GM19372 (cell line): ENCODE measurements around the gene IQCF5.
"Not testable (repeated sequence)": the region's sequence is repeated elsewhere in the genome, so short reads cannot be mapped to it uniquely, and the experiment has no call there.

Experiments used
- ATAC-seq: cut with Tn5 transposase; IDR thresholded peaks from one replicate; pipeline ENCODE4 v1.9.1; 2021; ENCODE audit warnings: mild to moderate bottlenecking, low read depth, moderate library complexity; ENCODE audit not compliant: unreplicated experiment

IQCF5 gene

GRCh38 chr3:51873253-51873766 lies 2.1 kb downstream of the IQCF5 start:
- ATAC-seq, result no peak

GRCh38 chr3:51869304-51869703 lies 6.1 kb downstream of the IQCF5 start:
- no peak for ATAC-seq

- ATAC-seq, result not testable (repeated sequence)
Measured at GRCh38 chr3:51868896-51869295, 6.5 kb downstream of the IQCF5 start.

- no peak for ATAC-seq
Measured at GRCh38 chr3:51862886-51863285, 12.5 kb downstream of the IQCF5 start.

GRCh38 chr3:51860703-51861665 lies 14.4 kb downstream of the IQCF5 start, which contains the start of gene IQCF2:
TSS of gene IQCF2 (plus strand) at chr3:51861615. CDS start at chr3:51861667, 52 bp downstream.
- ATAC-seq, result no peak

- ATAC-seq, result not testable (repeated sequence)
Measured at GRCh38 chr3:51855411-51855810, 20.0 kb downstream of the IQCF5 start.

GRCh38 chr3:51845129-51845528 lies 30.3 kb downstream of the IQCF5 start:
- no peak for ATAC-seq

GRCh38 chr3:51836606-51837005 lies 38.8 kb downstream of the IQCF5 start:
- ATAC-seq, result no peak

- ATAC-seq, result no peak
Measured at GRCh38 chr3:51830836-51831385, 44.5 kb downstream of the IQCF5 start.

- ATAC-seq, result no peak
Measured at GRCh38 chr3:51830345-51830744, 45.1 kb downstream of the IQCF5 start.

GRCh38 chr3:51828297-51828696 lies 47.1 kb downstream of the IQCF5 start:
- ATAC-seq, result no peak
